ENCODE results near the gene IL10RA.
"Not testable (repeated sequence)": the region's sequence is repeated elsewhere in the genome, so short reads cannot be mapped to it uniquely, and the experiment has no call there.

The IL10RA gene

GRCh38 chr11:118007040-118007439, 20.8 kb downstream of the IL10RA start:
- DNase-seq (ENCODE audit: low read depth in 2 of 2): no peak

GRCh38 chr11:118007563-118008270, 21.5 kb downstream of the IL10RA start:
- DNase-seq (ENCODE audit: low read depth in 2 of 2): not testable (repeated sequence)

GRCh38 chr11:118008271-118008911, 22.2 kb downstream of the IL10RA start:
- DNase-seq (ENCODE audit: low read depth in 2 of 2): no peak

GRCh38 chr11:118009864-118010737, 23.9 kb downstream of the IL10RA start:
- no peak for DNase-seq (ENCODE audit: low read depth in 2 of 2)

- DNase-seq (ENCODE audit: low read depth in 2 of 2): no peak
Measured at GRCh38 chr11:118010738-118011461, 24.7 kb downstream of the IL10RA start.

- DNase-seq (ENCODE audit: low read depth in 2 of 2): no peak
Measured at GRCh38 chr11:118012083-118012669, 26.0 kb downstream of the IL10RA start.

GRCh38 chr11:118014022-118014421, 27.8 kb downstream of the IL10RA start:
- no peak for DNase-seq (ENCODE audit: low read depth in 2 of 2)

- no peak for DNase-seq (ENCODE audit: low read depth in 2 of 2)
Measured at GRCh38 chr11:118015385-118015841, 29.2 kb downstream of the IL10RA start.

- no peak for DNase-seq (ENCODE audit: low read depth in 2 of 2)
Measured at GRCh38 chr11:118016104-118016503, 29.9 kb downstream of the IL10RA start.

GRCh38 chr11:118017111-118017510, 30.9 kb downstream of the IL10RA start:
- DNase-seq (ENCODE audit: low read depth in 2 of 2): no peak

- DNase-seq (ENCODE audit: low read depth in 2 of 2): no peak
Measured at GRCh38 chr11:118017631-118018315, 31.6 kb downstream of the IL10RA start.

- no peak for DNase-seq (ENCODE audit: low read depth in 2 of 2)
Measured at GRCh38 chr11:118018401-118018800, 32.2 kb downstream of the IL10RA start.

GRCh38 chr11:118021146-118021545, 35.0 kb downstream of the IL10RA start:
- no peak for DNase-seq (ENCODE audit: low read depth in 2 of 2)

- DNase-seq (ENCODE audit: low read depth in 2 of 2): no peak
Measured at GRCh38 chr11:118027694-118028093, 41.5 kb downstream of the IL10RA start.

- no peak for DNase-seq (ENCODE audit: low read depth in 2 of 2)
Measured at GRCh38 chr11:118028626-118029025, 42.4 kb downstream of the IL10RA start.

- no peak for DNase-seq (ENCODE audit: low read depth in 2 of 2)
Measured at GRCh38 chr11:118033443-118033842, 47.2 kb downstream of the IL10RA start.

- no peak for DNase-seq (ENCODE audit: low read depth in 2 of 2)
Measured at GRCh38 chr11:118042141-118042540, 55.9 kb downstream of the IL10RA start.

- DNase-seq (ENCODE audit: low read depth in 2 of 2): no peak
Measured at GRCh38 chr11:118042796-118043195, 56.6 kb downstream of the IL10RA start.

GRCh38 chr11:118045191-118045590, 59.0 kb downstream of the IL10RA start:
- no peak for DNase-seq (ENCODE audit: low read depth in 2 of 2)

GRCh38 chr11:118046051-118046963, 60.1 kb downstream of the IL10RA start:
- DNase-seq (ENCODE audit: low read depth in 2 of 2): no peak
